ENCODE measurements around the gene CTNNA3. TPM values are rescaled to one million over a fixed set of nuclear protein-coding genes. Genes with fewer than 3 reads are reported as not detected.

The CTNNA3 gene
- polyA plus RNA-seq, 1 experiment = not detected

GRCh38 chr10:66746246-66746645, 949.7 kb downstream of the CTNNA3 start:
- no peak for DNase-seq (ENCODE audit: low read depth)
- POLR2A ChIA-PET = no interaction called here
- CTCF ChIA-PET = no interaction called here

GRCh38 chr10:66744915-66745314, 951.1 kb downstream of the CTNNA3 start:
- CTCF ChIA-PET = no interaction called here
- H3K4me3 ChIP-seq (ENCODE audit: low read depth, low read length) = no peak overlapping the region
- no peaks in the 10 kb centered on the region for H3K36me3 ChIP-seq (ENCODE audit: control insufficient read depth, insufficient read depth, low read length)
- TF ChIP-seq CTCF (IDR thresholded peaks at IDR 0.05; ENCODE audit: insufficient read depth, low read depth, low read length) = no peak
- no peak for DNase-seq (ENCODE audit: low read depth)
- POLR2A ChIA-PET = no interaction called here
- H3K27me3 ChIP-seq (ENCODE audit: control insufficient read depth, insufficient read depth, low read length) = no peaks in the 10 kb centered on the region

More at GRCh38 chr10:66746246-66746645, 949.7 kb downstream of the CTNNA3 start:
- no peaks in the 10 kb centered on the region for H3K36me3 ChIP-seq (ENCODE audit: control insufficient read depth, insufficient read depth, low read length)
- H3K4me3 ChIP-seq (ENCODE audit: low read depth, low read length) = no peak overlapping the region
- H3K27me3 ChIP-seq (ENCODE audit: control insufficient read depth, insufficient read depth, low read length) = no peaks in the 10 kb centered on the region
- TF ChIP-seq CTCF (IDR thresholded peaks at IDR 0.05; ENCODE audit: insufficient read depth, low read depth, low read length) = no peak

GRCh38 chr10:66737241-66737640, 958.8 kb downstream of the CTNNA3 start:
- POLR2A ChIA-PET = no interaction called here

GRCh38 chr10:66723608-66724400, 972.2 kb downstream of the CTNNA3 start:
- ChIA-PET POLR2A (no interaction called here), CTCF (no interaction called here)
- no peak for DNase-seq (ENCODE audit: low read depth)
- no peak for TF ChIP-seq CTCF (IDR thresholded peaks at IDR 0.05; ENCODE audit: insufficient read depth, low read depth, low read length)
- Histone ChIP-seq H3K27me3 (ENCODE audit: control insufficient read depth, insufficient read depth, low read length) (no peaks in the 10 kb centered on the region), H3K4me3 (ENCODE audit: low read depth, low read length) (no peak overlapping the region), H3K36me3 (ENCODE audit: control insufficient read depth, insufficient read depth, low read length) (no peaks in the 10 kb centered on the region)

More at GRCh38 chr10:66737241-66737640, 958.8 kb downstream of the CTNNA3 start:
- TF ChIP-seq CTCF (IDR thresholded peaks at IDR 0.05; ENCODE audit: insufficient read depth, low read depth, low read length) = no peak
- no peak overlapping the region for H3K4me3 ChIP-seq (ENCODE audit: low read depth, low read length)
- no peak for DNase-seq (ENCODE audit: low read depth)
- H3K36me3 ChIP-seq (ENCODE audit: control insufficient read depth, insufficient read depth, low read length) = no peaks in the 10 kb centered on the region
- H3K27me3 ChIP-seq (ENCODE audit: control insufficient read depth, insufficient read depth, low read length) = no peaks in the 10 kb centered on the region
- CTCF ChIA-PET = no interaction called here

- ChIA-PET POLR2A (no interaction called here), CTCF (no interaction called here)
- Histone ChIP-seq H3K4me3 (ENCODE audit: low read depth, low read length) (no peak overlapping the region), H3K27me3 (ENCODE audit: control insufficient read depth, insufficient read depth, low read length) (no peaks in the 10 kb centered on the region), H3K36me3 (ENCODE audit: control insufficient read depth, insufficient read depth, low read length) (no peaks in the 10 kb centered on the region)
- DNase-seq (ENCODE audit: low read depth) = no peak
- TF ChIP-seq CTCF (IDR thresholded peaks at IDR 0.05; ENCODE audit: insufficient read depth, low read depth, low read length) = no peak
Measured at GRCh38 chr10:66719483-66719882, 976.5 kb downstream of the CTNNA3 start.

All from BJ (cell line).